ENCODE data around the gene IPMK.

Gene IPMK

GRCh38 chr10:58267713-58268453, at the start of gene IPMK:
TSS of gene IPMK (minus strand) at chr10:58267894. CDS start at chr10:58267611, 283 bp downstream.
- peak; percentile 94 for DNase-seq

GRCh38 chr10:58316874-58317273, 49.2 kb upstream of the IPMK start:
- no peak for DNase-seq

- no peak for DNase-seq
Observed at GRCh38 chr10:58311026-58311425, 43.3 kb upstream of the IPMK start.

GRCh38 chr10:58307676-58308075, 40.0 kb upstream of the IPMK start:
- no peak for DNase-seq

GRCh38 chr10:58305821-58306220, 38.1 kb upstream of the IPMK start:
- DNase-seq, result no peak

- DNase-seq, result no peak
Observed at GRCh38 chr10:58304099-58304633, 36.5 kb upstream of the IPMK start.

- DNase-seq, result no peak
Observed at GRCh38 chr10:58302254-58302653, 34.6 kb upstream of the IPMK start.

- DNase-seq, result no peak
Observed at GRCh38 chr10:58300676-58301075, 33.0 kb upstream of the IPMK start.

GRCh38 chr10:58299580-58299979, 31.9 kb upstream of the IPMK start:
- DNase-seq, result peak; percentile 60

- DNase-seq, result no peak
Observed at GRCh38 chr10:58293989-58294388, 26.3 kb upstream of the IPMK start.

- peak; percentile 39 for DNase-seq
Observed at GRCh38 chr10:58291538-58292174, 24.0 kb upstream of the IPMK start.

- peak; percentile 17 for DNase-seq
Observed at GRCh38 chr10:58282615-58283014, 14.9 kb upstream of the IPMK start.

- DNase-seq, result no peak
Observed at GRCh38 chr10:58281092-58281752, 13.5 kb upstream of the IPMK start.

- no peak for DNase-seq
Observed at GRCh38 chr10:58280477-58280876, 12.8 kb upstream of the IPMK start.

- no peak for DNase-seq
Observed at GRCh38 chr10:58278962-58279307, 11.2 kb upstream of the IPMK start.

GRCh38 chr10:58278274-58278961, 10.7 kb upstream of the IPMK start:
- no peak for DNase-seq

- DNase-seq, result no peak
Observed at GRCh38 chr10:58275908-58276307, 8.2 kb upstream of the IPMK start.

- no peak for DNase-seq
Observed at GRCh38 chr10:58275261-58275660, 7.6 kb upstream of the IPMK start.

- DNase-seq, result no peak
Observed at GRCh38 chr10:58269782-58270290, 2.1 kb upstream of the IPMK start.

- DNase-seq, result peak; percentile 96
Observed at GRCh38 chr10:58268946-58269781, 1.5 kb upstream of the IPMK start, which contains the start of gene CISD1. TSS of gene CISD1 (plus strand) at chr10:58269162. CDS start at chr10:58269274, 112 bp downstream.

GRCh38 chr10:58268454-58268945, 806 bp upstream of the IPMK start:
- no peak for DNase-seq

Measured in stimulated activated CD4-positive, alpha-beta T cell treated with anti-CD3 and anti-CD28 coated beads, Interleukin-4, amount 100 ng/mL, for 24 hours (primary cell).